Vagina (tissue), 2 donors: ENCODE results near the gene TBL1X. TPM values are rescaled to one million over a fixed set of nuclear protein-coding genes. Genes with fewer than 3 reads are reported as not detected.

Experiments
- DNase-seq, 2 donors: peaks; one replicate each; pipeline ENCODE4 v3.0.0-alpha.2; 2017; ENCODE audit errors: extremely low spot score in 2 of 2
- H3K27ac ChIP-seq: fragments of 200-600 bp; sonication (generic); one replicate; pipeline ENCODE4 v1.5.1; 2019
- H3K27me3 ChIP-seq: fragments of 200-600 bp; sonication (generic); one replicate; pipeline ENCODE4 v1.5.1; 2019
- H3K36me3 ChIP-seq, 2 donors: fragments of 200-600 bp; sonication (generic); one replicate each; pipeline ENCODE4 v1.5.1; 2017 to 2019
- H3K4me1 ChIP-seq: fragments of 200-600 bp; sonication (generic); one replicate; pipeline ENCODE4 v1.5.1; 2019
- H3K4me3 ChIP-seq, 2 donors: fragments of 200-600 bp; sonication (generic); 1 replicate in 1 of 2; 2 replicates in 1 of 2; pipeline ENCODE4 v1.5.1; 2016 to 2019
- H3K9me3 ChIP-seq: fragments of 200-600 bp; sonication (generic); one replicate; pipeline ENCODE4 v1.5.1; 2019
- CTCF ChIP-seq, 3 experiments: fragments of 450-650 bp in 2 of 3; fragments of 200-600 bp in 1 of 3; sonication (generic) in 1 of 3; IDR thresholded peaks; one replicate each; pipeline ENCODE4 v1.5.1; 2017 to 2019; ENCODE audit warnings: antibody characterized with exemption in 3 of 3, mild to moderate bottlenecking in 2 of 3, moderate library complexity in 2 of 3
- POLR2A ChIP-seq, 2 donors: fragments of 450-650 bp; IDR thresholded peaks; one replicate each; pipeline ENCODE4 v1.6.1; 2017; ENCODE audit warnings: antibody characterized with exemption in 2 of 2, mild to moderate bottlenecking in 2 of 2, moderate library complexity in 2 of 2
- POLR2AphosphoS5 ChIP-seq, 2 donors: sonication (generic); formaldehyde crosslinking; IDR thresholded peaks; one replicate each; pipeline ENCODE4 v1.9.0; 2017; ENCODE audit warnings: antibody characterized with exemption in 2 of 2, mild to moderate bottlenecking in 2 of 2, low read depth in 1 of 2; ENCODE audit not compliant: insufficient read depth in 1 of 2
- intact Hi-C: fragments of 100-400 bp; cut with DNase I; formaldehyde crosslinking; loops from one replicate; pipeline ENCODE4 v1.15.1; 2023
- total RNA-seq: library from RNA; depleted of rRNA; stranded (reverse); fragments of >200 nt; gene quantifications from one replicate; pipeline ENCODE4 v1.2.3, GENCODE V29; 2016

The TBL1X gene
- total RNA-seq, 1 donor from 2014 or later: 41.3 TPM

GRCh38 chrX:9486786-9487387, 22.0 kb downstream of the TBL1X start:
- Histone ChIP-seq H3K27me3 (no peaks in the 10 kb centered on the region), H3K9me3 (no peaks in the 10 kb centered on the region), H3K36me3 (no peaks in the 10 kb centered on the region), H3K4me1 (no peaks in the 10 kb centered on the region), H3K27ac (no peak overlapping the region), H3K4me3 (no peak overlapping the region)
- intact Hi-C loops: no loop called here
- no peak for DNase-seq
- no peak for TF ChIP-seq POLR2A (IDR thresholded peaks at IDR 0.05)
- TF ChIP-seq CTCF (IDR thresholded peaks at IDR 0.05): no peak
- TF ChIP-seq POLR2AphosphoS5 (IDR thresholded peaks at IDR 0.05; ENCODE audit: insufficient read depth in 1 of 2, low read depth in 1 of 2): no peak

- Histone ChIP-seq H3K9me3 (no peaks in the 10 kb centered on the region), H3K4me1 (no peaks in the 10 kb centered on the region), H3K4me3 (no peak overlapping the region), H3K27ac (no peak overlapping the region), H3K27me3 (no peaks in the 10 kb centered on the region), H3K36me3 (no peaks in the 10 kb centered on the region)
- intact Hi-C loops: no loop called here
- no peak for TF ChIP-seq CTCF (IDR thresholded peaks at IDR 0.05)
- no peak for TF ChIP-seq POLR2A (IDR thresholded peaks at IDR 0.05)
- TF ChIP-seq POLR2AphosphoS5 (IDR thresholded peaks at IDR 0.05; ENCODE audit: insufficient read depth in 1 of 2, low read depth in 1 of 2): no peak
- DNase-seq: no peak
Measured at GRCh38 chrX:9488586-9488985, 23.7 kb downstream of the TBL1X start.

- TF ChIP-seq POLR2AphosphoS5 (IDR thresholded peaks at IDR 0.05; ENCODE audit: insufficient read depth in 1 of 2, low read depth in 1 of 2) (no peak), CTCF (IDR thresholded peaks at IDR 0.05) (no peak)
- Histone ChIP-seq H3K27ac (no peak overlapping the region), H3K36me3 (no peaks in the 10 kb centered on the region), H3K4me3 (no peak overlapping the region), H3K9me3 (no peaks in the 10 kb centered on the region), H3K4me1 (no peaks in the 10 kb centered on the region), H3K27me3 (no peaks in the 10 kb centered on the region)
- intact Hi-C loops: no loop called here
- no peak for DNase-seq
Measured at GRCh38 chrX:9489234-9489633, 24.4 kb downstream of the TBL1X start.

GRCh38 chrX:9492901-9493300, 28.0 kb downstream of the TBL1X start:
- intact Hi-C loops: no loop called here
- Histone ChIP-seq H3K4me3 (no peak overlapping the region), H3K4me1 (no peaks in the 10 kb centered on the region), H3K27ac (no peak overlapping the region), H3K9me3 (no peaks in the 10 kb centered on the region), H3K36me3 (no peaks in the 10 kb centered on the region), H3K27me3 (no peaks in the 10 kb centered on the region)
- no peak for TF ChIP-seq POLR2AphosphoS5 (IDR thresholded peaks at IDR 0.05; ENCODE audit: insufficient read depth in 1 of 2, low read depth in 1 of 2)
- no peak for TF ChIP-seq POLR2A (IDR thresholded peaks at IDR 0.05)
- TF ChIP-seq CTCF (IDR thresholded peaks at IDR 0.05): no peak
- no peak for DNase-seq

- no peak for DNase-seq
- no peaks in the 10 kb centered on the region for H3K9me3 ChIP-seq
- no peaks in the 10 kb centered on the region for H3K27me3 ChIP-seq
- intact Hi-C loops: no loop called here
- TF ChIP-seq CTCF (IDR thresholded peaks at IDR 0.05) (no peak), POLR2AphosphoS5 (IDR thresholded peaks at IDR 0.05; ENCODE audit: insufficient read depth in 1 of 2, low read depth in 1 of 2) (no peak), POLR2A (IDR thresholded peaks at IDR 0.05) (no peak)
- no peaks in the 10 kb centered on the region for H3K4me1 ChIP-seq
- no peaks in the 10 kb centered on the region for H3K36me3 ChIP-seq
- H3K27ac ChIP-seq: no peak overlapping the region
- H3K4me3 ChIP-seq: no peak overlapping the region
Measured at GRCh38 chrX:9493936-9494335, 29.1 kb downstream of the TBL1X start.
